Pons (tissue), 1 donor: ENCODE results near the gene PSMD13.
"Not testable (repeated sequence)": the region's sequence is repeated elsewhere in the genome, so short reads cannot be mapped to it uniquely, and the experiment has no call there.

Experiments used
- DNase-seq: peaks from one replicate; pipeline ENCODE4 v3.0.0-alpha.2; 2016; ENCODE audit warnings: low spot score

Gene PSMD13

DNA sequence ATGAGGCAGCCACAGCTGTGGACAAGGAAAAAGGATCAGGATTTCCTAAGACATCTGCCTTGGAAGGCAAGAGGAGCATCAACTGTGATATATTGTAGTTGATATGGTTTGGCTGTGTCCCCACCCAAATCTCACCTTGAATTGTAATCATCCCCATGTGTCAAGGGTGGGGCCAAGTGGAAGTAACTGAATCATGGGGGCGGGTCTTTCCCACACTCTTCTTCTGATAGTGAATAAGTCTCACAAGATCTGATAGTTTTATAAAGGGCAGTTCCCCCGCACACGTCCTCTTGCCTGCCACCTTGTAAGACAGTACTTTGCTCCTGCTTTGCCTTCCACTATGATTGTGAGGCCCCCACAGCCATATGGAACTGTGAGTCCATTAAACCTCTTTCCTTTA, 19.1 kb upstream of the PSMD13 start:
- DNase-seq, result no peak

DNA sequence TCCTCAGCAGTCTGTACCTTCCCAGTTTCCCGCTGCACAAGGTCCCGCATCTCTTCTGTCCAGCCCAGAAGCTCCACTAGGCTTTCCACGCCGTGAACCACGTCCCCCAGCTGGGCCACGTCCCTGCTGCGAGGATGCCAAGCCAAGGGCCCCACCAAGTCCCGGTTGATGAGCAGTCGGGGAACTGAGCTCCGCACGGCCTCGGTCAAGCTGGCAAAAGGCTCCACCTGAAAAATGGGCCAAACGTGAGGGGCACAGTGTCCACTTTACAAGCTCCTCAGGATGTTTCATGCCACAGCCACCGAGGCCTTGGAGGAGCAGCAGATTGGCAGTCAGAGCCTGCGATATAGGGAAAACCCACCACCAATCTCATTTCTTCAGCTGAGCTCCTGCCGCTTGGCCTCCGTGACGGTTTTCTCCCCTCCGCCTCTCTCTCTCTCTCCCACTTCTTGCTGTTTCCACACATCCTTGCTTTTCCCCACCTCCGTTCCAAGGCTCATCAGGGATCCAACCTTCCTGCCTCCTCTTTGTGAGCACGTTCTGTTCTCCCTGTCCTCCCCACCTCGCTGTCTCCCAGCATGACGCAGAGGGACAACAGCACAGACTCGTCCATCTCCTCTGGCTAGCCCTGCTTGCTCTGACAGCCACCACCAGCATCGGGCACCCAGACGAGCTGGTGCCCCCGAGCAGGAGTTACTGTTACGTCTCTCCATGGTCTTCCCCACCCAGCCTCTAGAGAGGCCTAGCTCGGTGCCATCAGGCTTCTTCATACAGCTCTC, 17.8 kb upstream of the PSMD13 start:
- DNase-seq, result no peak

DNA sequence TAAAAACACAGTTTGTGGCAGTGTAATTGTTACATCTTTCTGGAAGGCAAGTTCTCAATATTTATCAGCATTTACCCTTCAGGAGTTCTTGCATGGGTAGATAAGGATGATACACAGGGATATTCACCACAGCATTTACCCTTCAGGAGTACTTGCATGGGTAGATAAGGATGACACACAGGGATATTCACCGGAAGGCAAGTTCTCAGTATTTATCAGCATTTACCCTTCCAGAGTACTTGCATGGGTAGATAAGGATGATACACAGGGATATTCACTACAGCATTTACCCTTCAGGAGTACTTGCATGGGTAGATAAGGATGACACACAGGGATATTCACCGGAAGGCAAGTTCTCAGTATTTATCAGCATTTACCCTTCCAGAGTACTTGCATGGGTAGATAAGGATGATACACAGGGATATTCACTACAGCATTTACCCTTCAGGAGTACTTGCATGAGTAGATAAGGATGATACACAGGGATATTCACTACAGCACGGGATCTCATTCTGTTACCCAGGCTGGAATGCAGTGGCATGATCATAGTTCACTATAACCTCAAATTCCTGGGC, 16.0 kb upstream of the PSMD13 start:
- not testable (repeated sequence) for DNase-seq

DNA sequence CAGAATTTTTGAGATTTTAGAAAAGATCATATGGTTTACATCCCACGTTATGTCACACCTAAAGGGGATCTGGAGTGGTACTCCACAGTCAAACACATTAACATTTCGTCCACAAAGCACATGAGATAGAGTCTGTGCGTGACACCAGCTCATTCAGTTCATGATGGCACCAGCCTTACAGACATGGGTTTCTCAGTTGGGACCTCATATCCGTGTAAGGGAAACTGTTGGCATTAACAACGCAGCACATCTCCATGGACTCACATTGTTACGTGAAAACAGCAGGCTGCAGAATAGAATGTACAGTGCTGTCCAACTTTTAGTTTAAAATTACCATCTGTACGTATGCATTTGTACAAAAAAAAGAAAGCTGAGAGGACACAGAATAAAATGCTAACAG, 15.2 kb upstream of the PSMD13 start:
- DNase-seq, result no peak

DNA sequence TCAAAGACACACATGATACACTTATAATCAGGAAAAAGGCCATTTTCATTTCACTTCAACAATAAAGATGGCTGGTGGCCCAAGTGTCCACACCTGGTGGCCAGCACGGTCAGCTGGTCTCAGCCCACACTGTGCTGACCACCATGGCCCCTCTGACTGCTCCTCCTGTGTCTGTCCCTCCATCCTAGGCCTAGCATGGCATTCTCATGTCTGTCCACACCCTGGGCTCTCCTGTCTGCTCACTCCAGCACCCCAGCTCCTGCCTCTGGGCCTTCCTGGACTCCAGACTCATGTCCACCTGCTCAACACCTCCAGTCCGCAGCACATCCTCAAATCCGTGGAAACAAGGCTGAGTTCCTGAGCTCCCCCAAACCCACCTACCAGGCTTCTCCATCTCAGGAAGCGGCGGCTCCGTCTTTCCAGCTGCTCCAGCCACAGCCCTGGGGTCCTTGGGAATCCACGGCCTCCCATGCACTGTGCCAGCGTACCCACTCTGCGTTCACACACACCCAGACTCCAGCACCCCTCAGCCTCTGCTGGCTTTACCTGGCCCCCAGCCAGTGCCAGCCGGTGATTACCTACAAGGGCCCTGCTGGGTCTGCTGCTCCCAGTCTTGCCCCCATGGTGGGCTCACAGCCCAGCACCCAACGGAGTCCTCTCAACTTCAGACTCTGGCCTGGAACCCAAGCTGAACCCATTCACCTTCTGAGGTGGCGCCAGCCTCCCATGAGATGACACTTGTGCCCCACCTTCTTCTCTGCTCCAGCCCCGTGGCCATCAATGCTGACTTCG, 14.6 kb upstream of the PSMD13 start:
- DNase-seq, result no peak

DNA sequence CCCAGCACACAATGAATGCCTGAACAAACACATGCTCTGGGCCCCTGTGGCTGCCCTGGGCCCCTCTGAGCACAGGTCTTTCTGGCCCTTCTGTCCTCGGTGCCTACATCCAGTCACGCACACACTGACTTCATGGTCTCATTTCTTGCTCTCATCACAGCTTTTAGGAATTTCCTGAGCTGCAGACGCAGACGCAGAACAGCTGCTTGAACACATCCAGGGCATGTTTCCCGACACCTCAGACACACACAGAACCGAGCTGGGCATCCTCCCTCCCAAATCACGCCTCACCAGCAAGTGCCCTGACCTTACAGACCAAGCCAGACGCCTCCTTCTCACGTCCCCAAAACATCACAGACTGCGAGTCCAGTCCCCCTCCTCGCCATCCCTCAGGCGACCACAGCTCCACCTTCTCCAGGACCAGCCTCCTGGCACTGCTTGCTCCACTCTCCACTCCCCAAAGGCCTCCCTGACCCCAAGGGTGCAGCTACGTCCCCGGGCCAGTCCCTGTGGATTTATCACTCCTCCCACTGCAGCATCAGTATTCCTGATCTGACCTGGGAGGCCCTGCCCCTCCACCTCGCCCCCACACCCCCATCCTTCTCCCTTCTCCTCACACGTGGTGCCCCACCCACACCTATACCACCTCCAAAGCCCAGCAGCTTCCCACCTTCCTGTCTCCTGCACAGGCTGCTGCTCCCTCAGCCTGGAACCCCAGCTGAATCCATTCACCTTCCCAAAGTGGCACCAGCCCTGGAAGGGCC, 13.6 kb upstream of the PSMD13 start:
- no peak for DNase-seq

DNA sequence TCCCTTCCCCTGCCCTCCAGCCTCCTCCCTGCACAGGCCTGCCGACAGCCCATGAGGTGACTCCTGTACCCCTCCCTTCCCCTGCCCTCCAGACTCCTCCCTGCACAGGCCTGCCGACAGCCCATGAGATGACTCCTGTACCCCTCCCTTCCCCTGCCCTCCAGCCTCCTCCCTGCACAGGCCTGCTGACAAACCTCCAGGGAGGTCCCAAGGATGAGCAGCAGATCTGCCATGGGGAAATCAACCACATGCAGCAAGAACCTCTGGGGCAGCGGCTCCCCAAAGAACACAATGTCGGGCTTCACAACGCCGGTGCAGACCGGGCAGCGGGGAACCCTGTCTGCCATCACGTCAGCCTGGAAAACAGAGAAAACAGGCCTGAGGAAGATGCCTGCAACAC, 12.9 kb upstream of the PSMD13 start:
- no peak for DNase-seq

DNA sequence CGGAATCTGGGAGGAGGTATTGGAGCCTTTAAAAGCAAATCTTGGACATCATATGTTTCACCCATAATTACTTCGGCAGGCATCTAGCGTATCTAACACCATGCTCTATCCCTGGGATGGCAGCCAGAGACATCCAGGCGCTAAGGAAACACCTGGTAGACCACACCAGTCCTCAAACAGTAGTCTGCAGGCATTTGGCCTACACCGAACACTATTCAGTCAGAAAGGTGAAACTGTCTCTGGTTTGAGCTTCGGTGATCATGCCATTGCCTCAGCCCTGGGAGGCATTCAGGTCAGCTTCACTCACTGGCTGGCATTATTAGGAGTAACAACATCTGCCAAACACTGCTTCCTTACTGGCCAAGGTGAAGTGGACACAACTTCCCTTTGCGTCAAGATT, 12.4 kb upstream of the PSMD13 start:
- no peak for DNase-seq

DNA sequence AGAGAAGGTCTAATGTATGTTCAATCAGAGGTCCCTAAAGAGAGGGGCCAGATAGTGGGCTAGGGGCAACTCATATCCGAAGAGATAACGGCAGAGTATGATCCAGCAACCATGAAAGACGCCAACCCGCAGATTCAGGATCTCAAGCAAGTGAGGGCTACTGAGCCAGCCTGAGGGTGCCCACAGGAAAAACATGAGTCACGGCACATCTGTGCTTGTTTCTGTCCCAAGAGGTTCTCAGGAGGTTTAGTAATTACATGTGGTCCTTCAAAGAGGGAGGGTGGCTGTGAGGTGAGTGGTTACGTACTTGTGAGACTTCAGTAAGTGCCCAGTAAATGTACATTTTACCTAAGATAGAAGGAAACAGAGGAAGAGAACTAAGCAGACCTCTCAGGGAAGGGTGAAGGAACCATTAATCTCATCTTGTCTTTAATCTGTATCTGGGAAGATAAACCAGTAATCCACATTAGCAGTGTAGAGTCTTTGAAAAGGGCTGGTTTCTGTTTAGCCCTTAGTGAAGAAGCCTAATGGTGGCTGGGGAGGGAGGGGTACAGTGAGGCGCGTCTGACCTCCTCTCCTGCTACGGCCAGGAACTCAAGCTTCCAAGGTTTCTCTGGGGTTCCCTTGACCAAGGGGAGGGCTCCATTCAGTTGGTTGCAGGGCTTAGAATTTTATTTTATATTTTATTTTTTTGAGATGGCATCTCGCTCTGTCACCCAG, 10.9 kb upstream of the PSMD13 start:
- DNase-seq, result no peak

DNA sequence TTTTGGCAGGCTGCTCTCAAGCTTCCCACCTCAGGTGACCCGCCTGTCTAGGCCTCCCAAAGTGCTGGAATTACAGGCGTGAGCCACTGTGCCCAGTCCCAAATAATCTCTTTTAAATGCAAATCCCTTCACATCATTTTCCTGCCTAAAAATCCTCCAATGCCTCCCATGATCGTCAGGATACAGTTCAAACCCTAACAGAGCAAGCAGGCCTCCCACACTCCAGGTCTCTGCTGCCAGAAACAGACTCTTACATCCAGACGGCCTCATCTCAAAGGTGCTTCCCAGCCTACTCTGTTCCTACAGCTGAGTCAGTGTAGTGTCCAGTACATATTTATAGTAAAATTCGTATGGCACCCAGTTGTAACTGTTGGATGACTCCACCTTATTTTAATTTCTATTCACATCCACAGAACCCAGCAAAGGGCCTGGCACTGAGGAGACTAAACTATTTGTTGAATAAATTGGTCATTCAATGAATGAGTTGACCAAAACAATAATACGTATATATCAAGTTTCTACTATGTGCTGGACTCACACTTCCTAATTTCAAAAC, 8.9 kb upstream of the PSMD13 start:
- DNase-seq, result no peak

DNA sequence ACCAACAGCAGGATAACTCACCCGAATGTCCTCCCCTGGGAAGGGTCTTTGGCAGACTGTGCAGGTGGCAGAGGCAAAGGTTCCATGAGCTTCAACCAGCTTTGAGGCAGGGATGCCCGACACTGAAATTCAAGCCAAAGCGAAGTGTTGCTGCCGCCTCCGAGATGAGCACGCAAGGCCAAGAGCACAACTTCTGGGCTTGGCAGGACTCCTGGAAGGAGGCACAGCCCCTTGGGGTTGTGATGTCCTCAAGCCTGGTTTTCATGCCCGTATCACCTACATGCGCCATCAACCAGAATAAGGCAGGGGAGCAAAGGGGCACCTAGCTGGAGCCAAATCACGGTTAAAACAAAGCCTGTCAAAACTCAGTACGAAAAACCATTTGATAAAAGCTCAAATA, 6.3 kb upstream of the PSMD13 start:
- DNase-seq, result no peak

DNA sequence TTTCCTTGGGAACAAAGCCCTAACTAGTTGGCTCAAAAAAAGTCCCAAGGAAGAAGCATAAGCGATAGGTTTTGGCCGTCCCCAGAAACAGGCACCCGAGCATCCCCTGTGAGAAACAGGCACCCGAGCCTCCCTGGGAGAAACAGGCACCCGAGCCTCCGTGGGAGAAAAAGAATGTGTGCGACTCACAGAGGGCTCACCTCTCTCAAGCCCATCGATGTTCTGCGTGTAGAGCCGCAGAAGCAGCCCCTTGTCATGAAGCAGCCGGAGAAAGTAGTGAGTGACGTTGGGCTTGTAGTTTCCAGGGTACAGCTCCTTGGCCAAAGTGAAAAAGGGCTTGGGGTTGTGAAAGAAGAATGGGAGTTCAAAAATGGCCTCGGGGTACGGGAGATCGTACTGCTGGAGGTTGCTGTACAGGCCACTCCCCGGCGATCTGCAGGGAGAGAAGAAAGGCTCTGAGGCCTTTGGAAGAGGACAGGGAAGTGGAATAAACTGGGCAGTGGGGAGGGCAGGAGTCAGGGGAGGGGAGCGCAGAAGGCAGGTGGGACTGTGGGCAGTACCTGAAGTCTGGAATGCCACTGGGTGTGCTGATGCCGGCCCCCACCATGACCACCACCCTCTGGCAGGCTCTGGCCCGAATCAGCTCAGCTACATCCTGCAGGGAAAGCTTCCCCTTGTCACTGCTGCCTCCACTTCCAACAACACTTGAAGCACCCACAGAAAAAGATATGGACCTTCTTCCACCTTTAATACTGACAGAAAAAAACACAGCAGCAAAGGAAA, 3.8 kb upstream of the PSMD13 start:
- DNase-seq, result no peak

DNA sequence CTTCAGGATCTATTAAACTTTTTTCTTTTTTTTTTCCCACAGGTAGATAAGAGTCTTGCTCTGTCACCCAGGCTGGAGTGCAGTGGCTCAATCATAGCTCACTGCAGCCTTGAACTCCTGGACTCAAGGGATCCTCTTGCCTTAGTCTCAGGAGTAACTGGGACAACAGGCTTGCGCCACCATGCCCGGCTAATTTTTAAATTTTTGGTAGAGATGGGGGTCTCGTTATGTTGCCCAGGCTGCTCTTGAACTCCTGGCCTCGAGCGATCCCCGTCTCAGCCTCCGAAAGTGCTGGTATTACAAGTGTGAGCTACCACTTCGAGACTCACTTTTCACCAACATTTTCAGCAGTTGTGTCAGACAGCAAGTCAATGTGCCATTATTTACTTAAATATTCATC, 1.6 kb upstream of the PSMD13 start:
- DNase-seq, result no peak

DNA sequence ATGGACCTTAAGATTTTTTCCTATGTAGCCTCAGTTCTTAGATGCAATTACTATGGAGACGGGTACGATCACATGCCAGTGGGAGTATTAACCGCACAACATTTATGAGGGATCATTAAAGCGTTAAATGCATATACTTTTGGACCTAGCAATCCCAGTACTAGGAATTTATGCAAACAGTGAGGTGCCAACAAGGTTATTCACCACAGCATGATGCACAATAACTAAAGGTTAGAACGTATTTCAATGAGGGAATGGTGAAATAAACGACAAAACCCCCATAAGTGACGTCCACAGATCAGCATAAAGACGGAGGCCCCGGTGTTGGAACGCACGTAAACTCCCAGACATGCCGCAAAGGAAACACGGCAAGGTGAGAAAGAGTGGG, 1.2 kb upstream of the PSMD13 start:
- no peak for DNase-seq

DNA sequence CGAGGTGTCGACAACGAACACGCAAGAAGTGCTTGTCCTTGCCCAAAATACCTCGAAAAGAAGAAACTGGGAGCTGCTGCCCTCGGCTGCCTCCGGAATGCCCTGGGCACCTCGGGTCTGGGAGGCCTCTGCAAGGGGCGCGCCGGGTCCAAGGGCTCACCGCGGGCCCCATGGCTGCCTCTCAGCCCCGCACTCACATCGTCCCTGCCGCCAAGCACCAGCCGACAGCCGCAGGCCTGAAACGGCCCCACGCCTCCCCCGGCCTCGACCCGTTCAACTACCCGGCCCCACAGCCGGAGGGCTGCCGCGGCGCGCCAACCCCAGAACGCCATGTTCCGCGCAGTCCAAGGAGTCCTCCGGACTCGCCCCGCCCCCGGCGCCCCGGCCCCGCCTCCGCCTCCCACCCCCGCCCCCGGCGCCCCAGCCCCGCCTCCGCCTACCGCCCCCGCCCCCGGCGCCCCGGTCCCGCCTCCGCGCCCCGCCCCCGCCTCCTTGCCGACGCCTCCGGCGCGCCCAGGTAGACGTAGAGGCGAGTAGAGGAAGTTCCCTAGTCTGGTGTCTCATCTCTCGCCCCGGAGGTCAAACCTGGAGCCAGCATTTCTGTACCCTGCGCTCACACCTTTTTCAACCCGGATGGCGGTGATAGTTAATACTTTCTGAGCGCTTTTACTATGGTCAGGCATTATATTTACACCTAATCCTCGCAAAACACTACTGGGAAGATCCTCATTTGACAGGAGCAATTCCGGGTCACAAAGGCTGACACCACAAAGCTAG, 591 bp upstream of the PSMD13 start, which contains the start of gene SIRT3:
Gene SIRT3 (minus strand): TSS at position 346 of the 777 bp plus-strand sequence. CDS start 14 bp downstream, at position 332.
- DNase-seq, result peak; percentile 74

DNA sequence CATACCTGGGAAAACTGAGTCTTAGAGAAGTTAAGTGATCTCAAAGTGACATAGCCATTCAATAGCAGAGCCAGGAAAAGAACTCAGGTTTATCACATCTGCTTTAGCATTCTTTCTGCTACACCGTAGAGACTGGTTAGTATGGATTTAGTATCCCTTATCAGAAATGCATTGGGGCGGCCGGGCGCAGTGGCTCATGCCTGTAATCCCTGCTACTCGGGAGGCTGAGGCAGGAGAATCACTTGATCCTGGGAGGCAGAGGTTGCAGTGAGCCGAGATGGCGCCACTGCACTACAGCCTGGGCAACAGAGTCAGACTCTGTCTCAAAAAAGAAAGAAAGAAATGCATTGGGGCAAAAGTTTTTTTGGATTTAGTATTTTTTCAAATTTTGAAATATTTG, 1.6 kb downstream of the PSMD13 start:
- DNase-seq, result not testable (repeated sequence)

DNA sequence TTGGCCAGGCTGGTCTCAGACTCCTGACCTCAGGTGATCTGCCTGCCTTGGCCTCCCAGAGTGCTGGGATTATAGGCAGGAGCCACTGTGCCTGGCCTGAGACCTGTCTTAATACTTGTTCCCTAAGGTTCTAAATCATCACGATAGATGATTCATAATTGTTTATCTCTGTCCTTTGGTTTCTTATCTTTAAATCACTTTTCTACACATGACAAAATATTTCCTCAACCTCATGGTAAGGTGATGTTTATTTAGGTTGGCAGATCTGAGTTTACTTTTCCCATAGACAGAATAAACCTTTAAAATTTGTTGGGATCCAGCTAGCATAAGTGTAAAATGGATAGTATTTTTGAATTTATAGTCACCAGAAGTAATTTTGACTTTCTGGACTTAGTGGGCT, 3.5 kb downstream of the PSMD13 start:
- no peak for DNase-seq

DNA sequence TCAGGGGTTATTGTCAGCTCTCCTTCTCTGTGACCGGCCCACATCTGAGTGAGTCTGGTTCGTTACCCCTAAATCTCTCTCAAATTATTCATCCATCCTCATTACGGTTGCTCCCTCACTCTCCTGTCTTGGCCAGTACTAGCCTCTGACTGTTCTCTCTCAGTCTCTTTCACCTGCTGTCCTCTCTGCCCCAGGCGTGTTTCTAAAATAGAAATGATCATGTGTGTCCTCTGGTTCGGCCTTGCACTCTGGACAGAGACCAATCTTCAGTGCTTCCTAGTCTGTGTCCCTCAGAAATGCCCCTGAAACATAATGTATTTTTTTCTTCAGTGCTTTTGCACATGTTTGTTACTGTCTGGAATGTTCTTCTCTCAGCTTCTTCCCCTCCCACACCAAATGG, 4.9 kb downstream of the PSMD13 start:
- DNase-seq, result no peak

DNA sequence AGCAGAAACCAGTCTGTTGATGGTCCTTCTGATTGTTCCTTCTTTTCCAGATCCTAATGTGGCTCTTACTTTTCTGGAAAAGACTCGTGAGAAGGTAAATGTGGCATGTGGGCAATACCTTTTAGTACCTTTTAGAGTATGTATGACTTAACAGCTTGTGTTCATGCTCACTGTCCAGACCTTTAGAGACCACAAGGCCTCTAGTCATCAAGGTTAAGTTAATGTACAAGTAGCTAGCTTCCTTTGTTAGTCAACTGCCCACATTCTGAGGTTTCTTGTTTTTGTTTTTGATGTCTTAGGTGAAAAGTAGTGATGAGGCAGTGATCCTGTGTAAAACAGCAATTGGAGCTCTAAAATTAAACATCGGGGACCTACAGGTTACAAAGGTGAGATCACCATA, 7.6 kb downstream of the PSMD13 start:
- DNase-seq, result no peak

DNA sequence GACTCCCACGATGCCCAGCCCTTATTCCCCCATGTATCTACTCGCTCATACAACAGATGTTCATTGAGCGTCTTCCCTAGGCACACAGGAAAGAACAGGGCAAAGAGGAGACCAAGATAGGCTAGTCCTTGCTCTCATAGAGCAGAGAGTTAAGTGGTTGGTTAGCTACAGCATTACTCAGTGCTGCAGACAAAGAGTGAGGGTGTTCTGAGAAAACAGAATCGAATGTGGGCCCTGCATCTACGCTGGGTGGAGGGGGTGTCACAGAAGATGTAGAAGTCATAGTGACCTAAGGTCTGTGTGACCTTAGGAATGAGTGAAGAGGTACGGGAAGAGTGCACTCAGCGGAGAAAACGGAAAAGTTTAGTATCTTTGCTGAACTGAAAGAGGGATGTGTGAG, 12.3 kb downstream of the PSMD13 start:
- DNase-seq, result no peak
